Measurements from ENCODE around the gene GPRC5D.

GRCh38 chr12:12996209-12996608 lies 44.2 kb upstream of the GPRC5D start:
- TF ChIP-seq CTCF (IDR thresholded peaks at IDR 0.05) (no peak), EP300 (IDR thresholded peaks at IDR 0.05; ENCODE audit: low read depth) (no peak)
